GM18508 (cell line): Measurements from ENCODE around the gene TULP3.

Source experiments
- ATAC-seq: cut with Tn5 transposase; IDR thresholded peaks from one replicate; pipeline ENCODE4 v1.9.1; 2021; ENCODE audit warnings: moderate number of reproducible peaks; ENCODE audit not compliant: insufficient read depth, unreplicated experiment

The TULP3 gene

GRCh38 chr12:2877047-2877952 lies 13.4 kb upstream of the TULP3 start, which contains the start of the genes FOXM1 and RHNO1:
Gene FOXM1, minus strand, starts transcription at chr12:2877174. Its CDS starts 2,696 bp downstream, at chr12:2874478.
Gene RHNO1, plus strand, starts transcription at chr12:2877223. Its CDS starts 8,144 bp downstream, at chr12:2885367.
- ATAC-seq = no peak

- ATAC-seq = no peak
Observed at GRCh38 chr12:2877953-2878732, 12.5 kb upstream of the TULP3 start.

DNA sequence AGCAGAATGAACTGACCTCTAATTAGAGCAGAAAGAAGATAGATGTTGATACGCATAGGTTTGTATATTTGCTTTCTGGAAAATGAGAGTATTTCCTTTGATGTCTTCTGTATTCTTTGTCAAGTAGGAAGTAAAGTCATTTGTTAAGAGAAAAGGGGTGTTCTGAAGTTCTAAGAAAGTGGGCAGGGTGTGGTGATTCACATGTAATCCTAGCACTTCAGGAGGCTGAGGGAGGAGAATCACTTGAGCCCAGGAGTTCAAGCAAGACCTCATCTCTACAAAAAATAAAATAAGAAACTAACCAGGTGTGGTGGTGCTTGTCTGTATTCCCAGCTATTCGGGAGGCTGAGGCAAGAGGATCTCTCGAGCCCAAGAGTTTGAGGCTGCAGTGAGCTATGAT lies 10.8 kb upstream of the TULP3 start:
- ATAC-seq = no peak

DNA sequence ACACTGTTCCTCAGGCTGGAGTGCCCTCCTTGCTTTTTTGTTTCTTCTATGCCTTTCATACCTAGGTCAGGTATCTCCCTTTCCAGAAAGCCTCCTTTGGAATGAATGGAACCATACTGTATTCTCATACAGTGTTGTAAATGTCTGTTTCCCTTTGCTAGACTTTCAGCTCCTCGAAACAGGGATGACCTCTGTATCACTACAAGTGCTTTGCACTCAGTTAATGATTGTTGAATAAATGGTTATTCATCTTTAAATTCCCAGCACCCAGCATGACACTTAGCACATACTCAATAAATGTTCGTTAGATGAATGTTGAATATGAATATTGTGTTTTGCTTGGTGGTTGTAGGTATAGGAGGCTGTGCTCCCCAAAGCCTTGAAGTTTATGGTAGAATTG lies 5.9 kb upstream of the TULP3 start:
- ATAC-seq = no peak

DNA sequence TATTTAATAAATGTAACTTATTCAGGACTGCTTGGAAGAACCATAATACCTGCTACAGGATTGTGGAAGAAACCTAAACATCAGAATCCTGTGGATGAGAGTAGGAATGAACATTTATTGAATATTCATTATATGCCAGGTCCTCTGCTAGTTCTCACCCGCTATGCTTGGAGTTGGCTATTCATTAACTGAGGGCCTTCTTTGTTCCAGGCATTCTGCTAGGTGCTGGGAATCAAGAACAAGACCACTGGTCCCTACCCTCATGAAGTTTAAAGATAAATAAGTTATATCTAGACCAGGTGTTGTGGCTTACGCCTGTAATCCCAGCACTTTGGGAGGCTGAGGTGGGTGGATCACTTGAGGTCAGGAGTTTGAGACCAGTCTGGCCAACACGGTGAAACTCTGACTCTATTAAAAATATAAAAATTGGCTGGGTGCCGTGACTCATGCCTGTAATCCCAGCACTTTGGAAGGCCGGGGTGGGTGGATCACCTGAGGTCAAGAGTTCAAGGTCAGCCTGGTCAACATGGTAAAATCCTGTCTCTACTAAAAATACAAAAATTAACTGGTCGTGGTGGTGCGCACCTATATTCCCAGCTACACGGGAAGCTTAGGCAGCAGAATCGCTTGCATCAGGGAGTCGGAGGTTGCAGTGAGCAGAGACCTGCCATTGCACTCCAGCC lies 3.8 kb upstream of the TULP3 start:
- no peak for ATAC-seq

DNA sequence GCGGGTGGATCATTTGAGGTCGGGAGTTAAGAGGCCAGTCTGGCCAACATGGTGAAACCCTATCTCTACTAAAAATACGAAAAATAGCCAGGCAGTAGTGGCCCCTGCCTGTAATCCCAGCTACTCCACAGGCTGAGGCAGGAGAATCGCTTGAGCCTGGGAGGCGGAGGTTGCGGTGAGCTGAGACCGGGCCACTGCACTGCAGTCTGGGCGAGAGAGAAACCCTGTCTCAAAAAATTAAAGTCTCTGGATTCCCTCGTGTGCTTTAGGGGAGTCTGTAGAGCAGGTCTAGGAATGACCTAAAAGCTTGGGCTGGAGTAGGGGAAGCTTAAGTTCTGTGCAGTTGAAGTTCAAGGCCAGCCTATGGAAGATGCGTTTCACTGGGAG lies 697 bp upstream of the TULP3 start:
- ATAC-seq = no peak

DNA sequence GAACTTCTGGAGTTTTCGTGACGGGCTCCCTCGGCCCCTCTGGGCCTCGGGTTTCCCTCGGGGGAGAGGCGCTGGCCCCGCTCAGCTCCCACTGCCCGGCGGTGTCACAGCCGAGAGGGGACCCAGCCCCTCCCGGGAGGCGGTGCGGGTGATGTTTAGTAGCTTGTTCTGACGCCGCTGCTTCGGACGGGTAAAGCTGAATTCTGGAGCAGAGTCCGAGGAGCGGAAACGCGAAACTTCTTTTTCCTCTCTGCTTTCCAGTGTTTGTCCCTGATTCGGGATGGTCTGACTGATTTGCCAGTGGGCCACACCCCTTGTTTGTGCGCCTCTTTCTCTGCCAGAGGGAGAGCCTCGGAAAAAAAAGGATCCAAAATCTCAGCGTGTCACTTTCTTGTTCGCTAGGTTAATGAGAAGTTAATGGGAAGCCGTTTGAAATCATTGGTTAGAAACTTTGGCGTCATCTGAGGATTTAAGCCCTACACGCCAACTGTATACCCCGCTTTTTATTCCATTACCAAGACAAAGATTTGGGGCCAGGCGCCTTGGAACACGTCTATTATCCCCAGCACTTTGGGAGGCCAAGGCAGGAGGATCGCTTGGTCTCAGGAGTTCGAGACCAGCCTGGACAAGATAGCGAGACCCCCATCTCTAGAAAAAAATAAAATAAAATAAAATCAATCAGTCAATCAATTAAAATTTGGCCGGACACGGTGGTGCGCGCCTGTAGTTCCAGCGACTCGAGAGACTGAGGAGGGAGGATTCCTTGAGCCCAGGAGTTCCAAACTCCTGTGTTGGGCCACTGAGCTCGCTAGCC lies 756 bp downstream of the TULP3 start:
- ATAC-seq = peak; percentile 9

GRCh38 chr12:2892246-2892645 lies 1.6 kb downstream of the TULP3 start:
- ATAC-seq = no peak

GRCh38 chr12:2893007-2893406 lies 2.3 kb downstream of the TULP3 start:
- ATAC-seq = no peak

DNA sequence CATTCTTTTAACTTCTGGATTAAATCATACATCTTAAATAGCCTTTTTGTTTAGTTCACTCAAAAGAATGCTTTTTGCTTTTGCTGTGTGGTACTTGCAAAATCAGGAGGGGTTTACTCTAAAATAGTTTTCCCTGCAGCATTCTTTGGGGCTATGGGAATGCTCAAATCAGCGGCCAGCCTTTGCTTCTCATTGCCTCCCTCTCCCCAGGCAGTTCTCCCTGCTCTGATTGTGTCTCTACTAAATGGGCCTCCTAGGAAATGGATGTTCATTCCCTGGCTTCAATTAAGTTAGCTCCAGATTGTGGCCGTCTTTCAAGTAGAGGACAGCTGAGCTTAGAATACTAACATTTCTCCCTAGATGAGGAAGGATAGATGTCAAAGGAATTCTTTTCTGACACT lies 4.4 kb downstream of the TULP3 start:
- no peak for ATAC-seq

DNA sequence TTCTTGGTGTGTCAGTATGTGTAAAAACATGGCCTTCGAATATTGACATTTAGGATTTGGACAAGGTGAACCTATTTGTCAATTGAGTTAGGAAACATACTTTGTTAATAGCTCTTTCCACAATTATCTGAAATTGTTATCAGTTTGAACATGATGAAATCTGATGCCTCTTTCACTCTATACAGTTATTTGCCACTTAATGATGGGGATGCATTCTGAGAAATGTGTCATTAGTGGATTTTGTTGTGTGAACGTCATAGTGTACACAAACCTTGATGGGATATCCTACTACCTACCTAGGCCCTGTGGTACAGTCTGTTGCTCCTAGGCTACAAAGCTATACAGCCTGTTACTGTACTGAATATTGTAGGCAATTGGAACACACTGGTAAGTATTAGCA lies 4.8 kb downstream of the TULP3 start:
- no peak for ATAC-seq

DNA sequence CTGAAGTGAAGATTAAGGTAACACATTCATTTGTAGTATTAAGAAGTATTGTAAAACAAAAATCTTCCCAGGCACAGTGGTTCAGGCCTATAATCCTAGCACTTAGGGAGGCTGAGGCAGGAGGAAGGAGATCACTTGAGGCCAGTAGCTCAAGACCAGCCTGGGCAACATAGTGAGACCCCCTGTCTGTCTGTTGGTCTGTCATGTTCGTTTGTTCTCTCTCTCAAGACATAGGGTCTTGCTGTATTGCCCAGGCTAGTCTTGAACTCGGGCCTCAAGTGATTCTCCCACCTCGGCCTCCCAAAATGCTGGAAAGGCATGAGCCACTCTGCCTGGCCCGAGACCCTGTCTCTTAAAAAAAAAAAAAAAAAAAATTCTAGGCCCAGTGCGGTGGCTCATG lies 6.7 kb downstream of the TULP3 start:
- no peak for ATAC-seq

GRCh38 chr12:2900642-2901041 lies 10.0 kb downstream of the TULP3 start:
- ATAC-seq = no peak

DNA sequence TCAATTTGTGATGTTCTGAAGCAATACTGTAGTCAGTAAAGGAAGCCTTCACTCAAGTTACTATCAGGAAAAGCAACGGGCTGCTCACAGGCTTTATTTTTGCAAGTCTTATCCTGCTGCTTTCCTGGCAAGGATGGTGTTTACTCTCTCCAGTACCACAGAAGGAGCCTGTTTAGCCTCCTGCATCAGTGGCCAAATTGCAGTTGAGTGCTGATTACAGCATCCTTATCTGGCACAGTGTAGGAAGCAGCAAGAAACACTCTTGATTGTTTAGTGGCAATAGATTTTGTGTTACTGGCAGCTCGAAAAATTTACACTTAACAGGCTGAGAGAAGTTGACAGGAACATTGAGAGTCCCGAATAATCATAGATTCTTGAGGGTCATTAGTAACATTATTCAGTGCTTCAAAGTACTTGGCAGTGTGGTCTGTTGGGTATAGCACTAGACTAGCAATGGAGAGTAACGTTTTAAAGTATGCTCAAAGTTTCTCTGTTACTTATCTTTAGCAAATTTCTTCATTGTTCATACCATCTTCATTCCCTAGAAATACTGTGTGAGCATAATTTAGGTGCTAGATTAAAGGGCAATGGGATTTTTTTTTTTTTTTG lies 11.7 kb downstream of the TULP3 start:
- ATAC-seq = no peak

GRCh38 chr12:2904260-2904659 lies 13.6 kb downstream of the TULP3 start:
- ATAC-seq = no peak

- ATAC-seq = no peak
Observed at GRCh38 chr12:2912216-2912575, 21.5 kb downstream of the TULP3 start.

DNA sequence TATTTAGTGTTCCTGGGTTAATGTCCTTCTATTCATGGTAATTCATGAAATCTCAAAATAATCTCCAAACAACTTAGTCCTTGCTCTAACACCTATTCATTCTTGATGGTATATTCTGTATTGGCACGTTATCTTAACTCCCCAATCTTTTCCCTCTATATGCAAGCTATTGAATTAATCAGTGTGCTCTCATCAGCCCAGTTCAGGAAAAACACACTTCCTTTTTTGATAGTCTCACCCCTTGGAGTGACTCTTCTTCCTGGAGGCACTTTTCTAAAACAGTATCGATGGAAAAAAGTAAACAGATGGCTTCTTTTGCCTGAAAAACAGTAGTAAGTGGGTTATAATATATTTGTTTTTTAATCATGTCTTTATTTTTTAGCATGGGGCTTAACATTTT lies 28.6 kb downstream of the TULP3 start:
- ATAC-seq = no peak

GRCh38 chr12:2922329-2922728 lies 31.6 kb downstream of the TULP3 start:
- ATAC-seq = no peak

DNA sequence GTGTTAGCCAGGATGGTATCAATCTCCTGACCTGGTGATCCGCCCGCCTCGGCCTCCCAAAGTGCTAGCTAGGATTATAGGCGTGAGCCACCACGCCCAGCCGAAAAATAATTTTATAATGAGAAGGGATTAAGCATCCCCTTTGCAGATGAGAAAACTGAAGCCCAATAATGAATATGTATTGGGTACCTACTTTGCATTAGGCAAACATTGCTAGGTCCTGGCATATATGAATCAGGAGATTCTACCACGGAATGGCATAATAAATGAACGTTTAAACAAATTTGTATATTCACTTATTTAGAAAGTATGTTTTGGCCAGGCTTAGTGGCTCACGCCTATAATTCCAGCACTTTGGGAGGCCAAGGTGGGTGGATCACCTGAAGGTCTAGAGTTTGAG lies 32.4 kb downstream of the TULP3 start:
- no peak for ATAC-seq

DNA sequence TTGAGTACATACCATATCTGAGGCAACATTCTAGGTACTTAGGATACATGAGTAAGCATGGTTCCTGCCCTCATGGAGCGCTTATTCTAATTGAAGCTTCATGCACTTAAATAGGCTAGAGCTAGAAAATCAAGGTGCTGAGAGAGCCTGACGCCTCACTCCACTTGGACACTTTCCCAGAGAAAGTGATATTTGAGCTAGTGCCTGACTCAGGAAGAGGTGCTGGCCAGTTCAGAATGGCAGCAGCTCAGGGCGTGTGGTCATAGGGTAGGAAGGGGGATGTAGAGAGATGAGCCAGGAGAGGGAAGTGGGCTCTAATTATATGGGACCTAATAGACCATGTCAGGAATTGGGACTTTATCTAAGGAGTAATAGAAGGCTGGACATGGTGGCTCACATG lies 33.3 kb downstream of the TULP3 start:
- ATAC-seq = no peak
